T1000 (cell line): Measurements from ENCODE around the gene HAVCR2.

Experiments
- DNase-seq: peaks from one replicate; lab custom pipeline; 2025; ENCODE audit warnings: mixed read lengths; lab: John Stamatoyannopoulos, UW

HAVCR2 gene

DNA sequence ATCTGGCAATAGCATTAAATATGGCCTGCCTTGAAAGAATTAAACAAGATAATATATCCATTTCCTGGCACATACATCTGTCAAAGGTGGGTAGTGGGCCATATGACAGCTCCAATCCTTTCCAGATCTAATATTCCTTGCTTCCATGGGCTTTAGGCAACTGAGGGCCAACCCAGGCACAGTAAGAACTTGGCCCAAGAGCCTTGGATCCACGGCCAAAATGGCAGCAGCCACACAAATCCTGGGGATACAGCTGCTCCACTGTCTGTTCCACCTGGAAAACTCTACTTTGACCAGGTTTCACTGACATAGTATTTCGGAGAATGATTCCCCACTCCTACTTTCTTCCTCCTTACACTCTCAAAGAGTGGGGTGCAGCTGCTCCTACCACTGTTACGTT, 63.2 kb downstream of the HAVCR2 start:
- no peak for DNase-seq

DNA sequence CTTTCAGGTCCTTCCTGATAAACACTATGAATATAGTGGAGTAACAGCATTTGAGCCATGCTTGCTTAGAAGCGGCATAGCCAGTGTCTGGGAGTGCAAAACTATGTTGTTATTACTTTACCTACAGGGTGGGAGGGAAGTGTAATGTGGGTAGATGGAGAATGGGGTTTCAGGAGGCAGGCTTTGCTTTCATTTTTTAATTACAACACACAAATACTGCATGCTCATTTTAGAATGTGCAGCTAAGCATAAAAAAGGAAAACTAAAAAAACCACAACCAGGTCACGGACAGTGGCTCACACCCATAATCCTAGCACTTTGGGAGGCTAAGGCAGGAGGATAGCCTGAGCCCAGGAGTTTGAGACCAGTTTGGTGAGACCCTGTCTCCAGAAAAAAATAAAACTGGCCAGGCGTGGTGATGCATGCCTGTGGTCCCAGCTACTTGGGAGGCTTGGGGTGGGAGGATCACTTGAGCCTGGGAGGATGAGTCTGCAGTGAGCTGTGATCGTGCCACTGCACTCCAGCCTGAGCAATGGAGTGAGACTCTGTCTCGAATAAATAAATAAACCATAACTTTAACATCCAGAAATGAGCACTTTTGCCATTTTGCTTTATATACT, 70.2 kb downstream of the HAVCR2 start:
- DNase-seq = no peak
